Measurements from ENCODE around the gene EPYC.

GRCh38 chr12:90937651-90938050 is 67.1 kb downstream of the EPYC start:
- no peak for TF ChIP-seq CTCF (conservative IDR thresholded peaks at IDR 0.05; ENCODE audit: low read depth, low read length)
- no peak for TF ChIP-seq EZH2 (IDR thresholded peaks at IDR 0.05; ENCODE audit: borderline replicate concordance, low read depth, low read length, poor library complexity, severe bottlenecking)
